ENCODE measurements around the gene ARPC5L. TPM values are rescaled to one million over a fixed set of nuclear protein-coding genes. Genes with fewer than 3 reads are reported as not detected.

Gene ARPC5L
- total and polyA plus RNA-seq, 2 experiments from 2014 or later, result 35.9 to 87.3 TPM

GRCh38 chr9:124880501-124880900, 18.6 kb downstream of the ARPC5L start:
- peaks cover 5% of the 10 kb centered on the region; the same call in 1 of the 2 replicates for H3K36me3 ChIP-seq (ENCODE audit: insufficient read depth)
- ATAC-seq (peak; percentile 82), DNase-seq (ENCODE audit: low spot score) (peak; percentile 85)
- no peak overlapping the region for H2AFZ ChIP-seq
- H3F3A ChIP-seq (replicated peaks; ENCODE audit: low read depth), result peaks cover 50% of the 10 kb centered on the region
- TF ChIP-seq EZH2 (IDR thresholded peaks at IDR 0.05; ENCODE audit: low read depth, unreplicated experiment) (no peak), ZNF114 (CRISPR knock-in tag; IDR thresholded peaks at IDR 0.05) (no peak), CTCF (conservative IDR thresholded peaks at IDR 0.05; ENCODE audit: low read depth in 2 of 2) (no peak), STAT1 (IDR thresholded peaks at IDR 0.05; ENCODE audit: unreplicated experiment) (no peak), CREB1 (CRISPR knock-in tag; IDR thresholded peaks at IDR 0.05; ENCODE audit: low read depth) (0 out of 2 replicates have a peak, but pooled peaks have one; percentile 9), ETS1 (IDR thresholded peaks at IDR 0.05) (no peak), JUNB (IDR thresholded peaks at IDR 0.05; ENCODE audit: unreplicated experiment) (no peak), ZNF462 (CRISPR knock-in tag; IDR thresholded peaks at IDR 0.05) (no peak)
- H3K9me2 ChIP-seq (ENCODE audit: insufficient read depth), result no peaks in the 10 kb centered on the region
- H3K79me2 ChIP-seq (replicated peaks; ENCODE audit: insufficient read depth), result no peaks in the 10 kb centered on the region
- peaks cover 62% of the 10 kb centered on the region for H3K4me1 Mint-ChIP-seq
- peaks cover 11% of the 10 kb centered on the region; the same call in 1 of the 2 replicates for H4K20me1 ChIP-seq (replicated peaks; ENCODE audit: insufficient read depth)
- peaks cover 31% of the 10 kb centered on the region for H3K4me1 ChIP-seq (ENCODE audit: insufficient read depth)
- H3K27ac Mint-ChIP-seq, result no peak overlapping the region
- no peak overlapping the region for H3K27ac ChIP-seq (ENCODE audit: low read depth)
- no peaks in the 10 kb centered on the region; the same call in 2 of the 3 replicates for H3K9me3 Mint-ChIP-seq
- H3K36me3 Mint-ChIP-seq (ENCODE audit: low read depth), result peaks cover 31% of the 10 kb centered on the region
- peak overlapping the region; percentile 33 for H3K4me2 ChIP-seq
- peak overlapping the region; percentile 0; the same call in 1 of the 2 replicates for H3K4me3 ChIP-seq
- no peaks in the 10 kb centered on the region for H3K27me3 ChIP-seq (ENCODE audit: insufficient read depth)
- H3K4me3 Mint-ChIP-seq, result peak overlapping the region; percentile 48
- H3K27me3 Mint-ChIP-seq (ENCODE audit: insufficient read depth, low read depth, poor library complexity), result peaks cover 8% of the 10 kb centered on the region

All from GM23338 (cell line).